ENCODE results near the gene SCUBE2. TPM values are rescaled to one million over a fixed set of nuclear protein-coding genes. Genes with fewer than 3 reads are reported as not detected.

SCUBE2 gene
- total RNA-seq, 1 experiment from 2014 or later, result 1.9 TPM

DNA sequence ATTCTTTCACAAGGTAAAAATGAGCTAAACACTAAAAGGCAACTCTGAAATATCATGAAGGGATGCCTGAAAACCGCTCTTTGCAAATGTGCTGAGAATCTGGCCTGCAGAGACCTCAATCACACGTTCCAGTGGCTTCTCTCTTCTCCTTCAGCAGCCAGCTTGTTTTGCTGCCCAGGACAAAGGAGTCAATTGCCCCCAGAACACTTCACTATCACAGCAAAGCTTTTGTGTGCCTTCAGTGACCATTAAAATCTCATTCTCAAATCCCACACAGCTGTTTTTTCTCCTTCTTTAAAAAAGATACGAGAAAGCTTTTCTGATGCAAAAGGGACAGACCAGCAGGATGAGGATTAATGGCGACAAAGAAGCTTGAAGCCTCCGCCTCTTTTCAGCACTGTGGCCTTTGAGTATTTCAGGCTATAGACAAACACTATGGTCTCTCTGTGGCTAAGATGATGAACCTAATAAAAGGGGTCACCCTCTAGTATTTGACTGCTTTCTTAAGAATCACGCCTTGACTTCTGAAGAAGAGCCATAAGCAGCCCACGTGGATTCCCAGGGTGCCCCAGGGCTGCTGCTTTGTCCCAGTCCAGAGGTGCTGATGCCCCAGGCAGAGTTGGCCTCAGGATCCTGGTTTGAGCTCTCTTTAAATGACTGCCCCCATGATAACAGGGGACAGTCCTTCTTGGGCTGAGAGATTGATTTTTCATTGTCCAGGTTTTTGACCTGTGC, 54.2 kb downstream of the SCUBE2 start:
- POLR2A ChIA-PET, result interaction anchor here (0.6 to 1.3 kb wide), 4 partner anchors 9 to 213 kb away, joined by 3 to 4 read pairs (median 4); no protein-coding TSS in a partner anchor
- Mint-ChIP-seq H3K4me1 (peaks cover 18% of the 10 kb centered on the region), H3K27me3 (ENCODE audit: low read depth) (no peaks in the 10 kb centered on the region), H3K9me3 (no peaks in the 10 kb centered on the region), H3K27ac (no peak overlapping the region), H3K4me3 (no peak overlapping the region), H3K36me3 (no peaks in the 10 kb centered on the region)
- peak; percentile 26 for ATAC-seq
- TF ChIP-seq ETV6 (CRISPR knock-in tag; IDR thresholded peaks at IDR 0.05), result no peak
- no peak for TF ChIP-seq MXD4 (CRISPR knock-in tag; IDR thresholded peaks at IDR 0.05; ENCODE audit: borderline replicate concordance)
- no peak for TF ChIP-seq ELF4 (CRISPR knock-in tag; IDR thresholded peaks at IDR 0.05; ENCODE audit: low read depth)
- no peak for TF ChIP-seq FOXJ3 (CRISPR knock-in tag; IDR thresholded peaks at IDR 0.05; ENCODE audit: borderline replicate concordance)
- TF ChIP-seq, protein P1, sequence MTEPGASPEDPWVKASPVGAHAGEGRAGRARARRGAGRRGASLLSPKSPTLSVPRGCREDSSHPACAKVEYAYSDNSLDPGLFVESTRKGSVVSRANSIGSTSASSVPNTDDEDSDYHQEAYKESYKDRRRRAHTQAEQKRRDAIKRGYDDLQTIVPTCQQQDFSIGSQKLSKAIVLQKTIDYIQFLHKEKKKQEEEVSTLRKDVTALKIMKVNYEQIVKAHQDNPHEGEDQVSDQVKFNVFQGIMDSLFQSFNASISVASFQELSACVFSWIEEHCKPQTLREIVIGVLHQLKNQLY (CRISPR knock-in tag; IDR thresholded peaks at IDR 0.05), result no peak
- no peak for TF ChIP-seq TCF7 (CRISPR knock-in tag; IDR thresholded peaks at IDR 0.05; ENCODE audit: low read depth)
- DNase-seq (ENCODE audit: low spot score), result no peak
- CTCF ChIA-PET, result interaction anchor here (0.7 to 1.8 kb wide), 8 partner anchors 21 to 498 kb away, joined by 3 to 10 read pairs (median 4); partner anchors contain the start of gene NRIP3

DNA sequence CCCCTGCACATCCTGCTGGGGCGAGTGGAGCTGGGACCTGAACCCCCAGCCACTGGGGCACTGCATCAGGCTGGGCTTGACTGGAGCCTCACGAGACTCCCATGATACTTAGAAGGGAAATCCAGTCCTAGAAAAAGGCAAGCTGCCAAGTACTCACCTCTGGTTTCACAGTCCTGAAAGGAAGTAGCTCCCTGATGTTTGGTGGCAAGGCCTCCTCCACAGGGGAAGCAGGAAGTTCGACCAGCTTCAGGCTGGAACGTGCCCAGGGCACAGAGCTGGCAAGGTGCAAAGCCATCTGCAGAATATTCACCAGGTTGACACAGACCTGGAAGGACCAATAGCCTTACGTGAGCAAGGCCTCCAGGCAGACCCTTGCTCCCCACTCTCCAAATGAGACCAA, 60.8 kb downstream of the SCUBE2 start:
- H3K36me3 Mint-ChIP-seq, result no peaks in the 10 kb centered on the region
- H3K27me3 Mint-ChIP-seq (ENCODE audit: low read depth), result no peaks in the 10 kb centered on the region; the same call in 1 of the 2 replicates
- no peaks in the 10 kb centered on the region for H3K9me3 Mint-ChIP-seq
- no peaks in the 10 kb centered on the region for H3K4me1 Mint-ChIP-seq
- DNase-seq (ENCODE audit: low spot score) (no peak), ATAC-seq (no peak)
- H3K27ac Mint-ChIP-seq, result no peak overlapping the region
- 0 out of 2 replicates have a peak, but pooled peaks have one; percentile 17 for TF ChIP-seq NR1H2 (CRISPR knock-in tag; IDR thresholded peaks at IDR 0.05)
- TF ChIP-seq, protein P2, sequence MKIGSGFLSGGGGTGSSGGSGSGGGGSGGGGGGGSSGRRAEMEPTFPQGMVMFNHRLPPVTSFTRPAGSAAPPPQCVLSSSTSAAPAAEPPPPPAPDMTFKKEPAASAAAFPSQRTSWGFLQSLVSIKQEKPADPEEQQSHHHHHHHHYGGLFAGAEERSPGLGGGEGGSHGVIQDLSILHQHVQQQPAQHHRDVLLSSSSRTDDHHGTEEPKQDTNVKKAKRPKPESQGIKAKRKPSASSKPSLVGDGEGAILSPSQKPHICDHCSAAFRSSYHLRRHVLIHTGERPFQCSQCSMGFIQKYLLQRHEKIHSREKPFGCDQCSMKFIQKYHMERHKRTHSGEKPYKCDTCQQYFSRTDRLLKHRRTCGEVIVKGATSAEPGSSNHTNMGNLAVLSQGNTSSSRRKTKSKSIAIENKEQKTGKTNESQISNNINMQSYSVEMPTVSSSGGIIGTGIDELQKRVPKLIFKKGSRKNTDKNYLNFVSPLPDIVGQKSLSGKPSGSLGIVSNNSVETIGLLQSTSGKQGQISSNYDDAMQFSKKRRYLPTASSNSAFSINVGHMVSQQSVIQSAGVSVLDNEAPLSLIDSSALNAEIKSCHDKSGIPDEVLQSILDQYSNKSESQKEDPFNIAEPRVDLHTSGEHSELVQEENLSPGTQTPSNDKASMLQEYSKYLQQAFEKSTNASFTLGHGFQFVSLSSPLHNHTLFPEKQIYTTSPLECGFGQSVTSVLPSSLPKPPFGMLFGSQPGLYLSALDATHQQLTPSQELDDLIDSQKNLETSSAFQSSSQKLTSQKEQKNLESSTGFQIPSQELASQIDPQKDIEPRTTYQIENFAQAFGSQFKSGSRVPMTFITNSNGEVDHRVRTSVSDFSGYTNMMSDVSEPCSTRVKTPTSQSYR (CRISPR knock-in tag; IDR thresholded peaks at IDR 0.05), result no peak
- no peak for TF ChIP-seq PRRX2 (CRISPR knock-in tag; IDR thresholded peaks at IDR 0.05)
- ChIA-PET POLR2A (no interaction called here), CTCF (interaction anchor here (0.6 to 6.6 kb wide), 4 partner anchors 14 to 200 kb away, joined by 3 to 37 read pairs (median 4); no protein-coding TSS in a partner anchor)
- no peak overlapping the region for H3K4me3 Mint-ChIP-seq

DNA sequence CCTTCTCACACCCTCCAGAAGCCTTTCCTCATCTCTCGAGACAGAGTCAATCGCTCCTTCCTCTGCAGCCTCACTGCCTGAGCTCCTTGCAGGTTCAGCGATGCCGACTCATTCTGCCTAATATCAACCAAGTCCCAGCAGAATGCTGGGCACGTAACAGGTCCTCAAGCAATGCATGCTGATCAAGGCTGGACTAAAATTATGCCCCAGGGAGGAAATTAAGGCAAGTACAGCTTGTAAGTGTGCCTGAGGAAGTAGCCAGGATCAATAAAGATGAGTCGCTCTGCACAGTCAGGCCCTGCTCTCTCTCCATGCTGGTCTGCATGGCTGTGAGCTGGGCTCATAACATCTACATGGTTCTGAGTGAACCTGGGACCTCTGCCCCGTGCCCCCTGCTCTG, 62.0 kb downstream of the SCUBE2 start:
- ChIA-PET CTCF (interaction anchor here (1.2 to 6.6 kb wide), 5 partner anchors 13 to 109 kb away, joined by 3 to 37 read pairs (median 8); no protein-coding TSS in a partner anchor), POLR2A (no interaction called here)
- Mint-ChIP-seq H3K4me1 (no peaks in the 10 kb centered on the region), H3K4me3 (no peak overlapping the region), H3K9me3 (no peaks in the 10 kb centered on the region), H3K36me3 (no peaks in the 10 kb centered on the region), H3K27ac (no peak overlapping the region), H3K27me3 (ENCODE audit: low read depth) (no peaks in the 10 kb centered on the region; the same call in 1 of the 2 replicates)
- DNase-seq (ENCODE audit: low spot score) (no peak), ATAC-seq (no peak)
- no peak for TF ChIP-seq NFYB (CRISPR knock-in tag; conservative IDR thresholded peaks at IDR 0.05; ENCODE audit: low read depth)
- no peak for TF ChIP-seq NFATC4 (CRISPR knock-in tag; IDR thresholded peaks at IDR 0.05)
- TF ChIP-seq ZNF121 (CRISPR knock-in tag; IDR thresholded peaks at IDR 0.05), result no peak
- TF ChIP-seq ZNF263 (CRISPR knock-in tag; IDR thresholded peaks at IDR 0.05; ENCODE audit: low read depth), result no peak
- TF ChIP-seq, protein P3, sequence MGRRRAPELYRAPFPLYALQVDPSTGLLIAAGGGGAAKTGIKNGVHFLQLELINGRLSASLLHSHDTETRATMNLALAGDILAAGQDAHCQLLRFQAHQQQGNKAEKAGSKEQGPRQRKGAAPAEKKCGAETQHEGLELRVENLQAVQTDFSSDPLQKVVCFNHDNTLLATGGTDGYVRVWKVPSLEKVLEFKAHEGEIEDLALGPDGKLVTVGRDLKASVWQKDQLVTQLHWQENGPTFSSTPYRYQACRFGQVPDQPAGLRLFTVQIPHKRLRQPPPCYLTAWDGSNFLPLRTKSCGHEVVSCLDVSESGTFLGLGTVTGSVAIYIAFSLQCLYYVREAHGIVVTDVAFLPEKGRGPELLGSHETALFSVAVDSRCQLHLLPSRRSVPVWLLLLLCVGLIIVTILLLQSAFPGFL (CRISPR knock-in tag; IDR thresholded peaks at IDR 0.05; ENCODE audit: borderline replicate concordance), result no peak
- TF ChIP-seq, protein P4, sequence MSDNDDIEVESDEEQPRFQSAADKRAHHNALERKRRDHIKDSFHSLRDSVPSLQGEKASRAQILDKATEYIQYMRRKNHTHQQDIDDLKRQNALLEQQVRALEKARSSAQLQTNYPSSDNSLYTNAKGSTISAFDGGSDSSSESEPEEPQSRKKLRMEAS (CRISPR knock-in tag; IDR thresholded peaks at IDR 0.05), result no peak
- TF ChIP-seq, protein P5, sequence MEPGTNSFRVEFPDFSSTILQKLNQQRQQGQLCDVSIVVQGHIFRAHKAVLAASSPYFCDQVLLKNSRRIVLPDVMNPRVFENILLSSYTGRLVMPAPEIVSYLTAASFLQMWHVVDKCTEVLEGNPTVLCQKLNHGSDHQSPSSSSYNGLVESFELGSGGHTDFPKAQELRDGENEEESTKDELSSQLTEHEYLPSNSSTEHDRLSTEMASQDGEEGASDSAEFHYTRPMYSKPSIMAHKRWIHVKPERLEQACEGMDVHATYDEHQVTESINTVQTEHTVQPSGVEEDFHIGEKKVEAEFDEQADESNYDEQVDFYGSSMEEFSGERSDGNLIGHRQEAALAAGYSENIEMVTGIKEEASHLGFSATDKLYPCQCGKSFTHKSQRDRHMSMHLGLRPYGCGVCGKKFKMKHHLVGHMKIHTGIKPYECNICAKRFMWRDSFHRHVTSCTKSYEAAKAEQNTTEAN (CRISPR knock-in tag; IDR thresholded peaks at IDR 0.05), result no peak
- TF ChIP-seq FOXP1 (CRISPR knock-in tag; IDR thresholded peaks at IDR 0.05; ENCODE audit: borderline replicate concordance), result no peak
- no peak for TF ChIP-seq ESRRA (CRISPR knock-in tag; IDR thresholded peaks at IDR 0.05; ENCODE audit: borderline replicate concordance)

All from WTC11 (cell line).